HepG2 (cell line): ENCODE data around the gene MTA1. TPM values are rescaled to one million over a fixed set of nuclear protein-coding genes. Genes with fewer than 3 reads are reported as not detected.

Source experiments
- ARHGAP35 ChIP-seq: sonication (generic); formaldehyde crosslinking; IDR thresholded peaks from 2 replicates; pipeline ENCODE4 v1.9.0; 2022; ENCODE audit warnings: mild to moderate bottlenecking, inconsistent platforms, moderate library complexity, missing genetic modification reagents, borderline replicate concordance
- ELF3 ChIP-seq: IDR thresholded peaks from 2 replicates; pipeline ENCODE4 v1.6.1; 2016; ENCODE audit warnings: missing genetic modification reagents, missing compliant biosample characterization
- FOXJ3 ChIP-seq: sonication (generic); formaldehyde crosslinking; IDR thresholded peaks from 2 replicates; pipeline ENCODE4 v1.4.0; 2020; ENCODE audit warnings: missing genetic modification reagents, mild to moderate bottlenecking, borderline replicate concordance
- FOXO1 ChIP-seq: sonication (generic); formaldehyde crosslinking; IDR thresholded peaks from 2 replicates; pipeline ENCODE4 v1.4.0; 2020; ENCODE audit warnings: missing genetic modification reagents
- GABPA ChIP-seq, 2 experiments: IDR thresholded peaks; 2 replicates each; pipeline ENCODE4 v1.6.1; 2011 to 2016; ENCODE audit warnings: low read depth in 2 of 2, low read length in 1 of 2, missing biosample characterization in 1 of 2, missing genetic modification characterization in 1 of 2
- HNRNPK ChIP-seq: fragments of 200-400 bp; formaldehyde crosslinking; IDR thresholded peaks from 2 replicates; pipeline ENCODE4 v1.6.1; 2018; ENCODE audit warnings: low read length, low read depth, moderate library complexity, mild to moderate bottlenecking; ENCODE audit not compliant: poor library complexity, severe bottlenecking
- MTERF4 ChIP-seq: sonication (generic); formaldehyde crosslinking; IDR thresholded peaks from 2 replicates; pipeline ENCODE4 v1.8.0; 2023; ENCODE audit warnings: mild to moderate bottlenecking, missing genetic modification reagents
- NCOA2 ChIP-seq: sonication (generic); formaldehyde crosslinking; IDR thresholded peaks from 2 replicates; pipeline ENCODE4 v1.8.0; 2022; ENCODE audit warnings: inconsistent platforms
- NR2F1 ChIP-seq, 2 experiments: fragments of 450-650 bp in 1 of 2; formaldehyde crosslinking in 1 of 2; IDR thresholded peaks; 2 replicates each; pipeline versions ENCODE4 v1.5.0 to v1.6.1; 2016 to 2020; ENCODE audit warnings: mild to moderate bottlenecking in 1 of 2, missing compliant biosample characterization in 1 of 2, missing genetic modification reagents in 1 of 2, moderate library complexity in 1 of 2
- PAF1 ChIP-seq: IDR thresholded peaks from 2 replicates; pipeline ENCODE4 v1.6.1; 2016; ENCODE audit warnings: missing genetic modification reagents, missing compliant biosample characterization
- RELA ChIP-seq: sonication (generic); formaldehyde crosslinking; IDR thresholded peaks from 2 replicates; pipeline ENCODE4 v1.4.0; 2020; ENCODE audit warnings: missing genetic modification reagents
- SALL1 ChIP-seq: sonication (generic); formaldehyde crosslinking; IDR thresholded peaks from 2 replicates; pipeline ENCODE4 v1.8.0; 2022; ENCODE audit warnings: mild to moderate bottlenecking, missing genetic modification reagents
- SP2 ChIP-seq: sonication (generic); formaldehyde crosslinking; IDR thresholded peaks from 2 replicates; pipeline ENCODE4 v1.5.1; 2020; ENCODE audit warnings: mild to moderate bottlenecking, missing genetic modification reagents
- SUZ12 ChIP-seq: fragments of 150-350 bp; IDR thresholded peaks from 2 replicates; pipeline ENCODE4 v1.6.1; 2014; ENCODE audit warnings: low read depth, low read length
- TCF12 ChIP-seq, 2 experiments: fragments of 450-650 bp in 1 of 2; sonication (generic) in 1 of 2; formaldehyde crosslinking in 1 of 2; IDR thresholded peaks; 2 replicates each; pipeline versions ENCODE4 v1.6.1 to v1.8.0; 2017 to 2022; ENCODE audit warnings: antibody characterized with exemption in 1 of 2, mild to moderate bottlenecking in 1 of 2, missing genetic modification reagents in 1 of 2, moderate library complexity in 1 of 2
- TOPORS ChIP-seq: sonication (generic); formaldehyde crosslinking; IDR thresholded peaks from 2 replicates; pipeline ENCODE4 v1.8.0; 2023; ENCODE audit warnings: mild to moderate bottlenecking, missing genetic modification reagents
- ZFP41 ChIP-seq: sonication (generic); formaldehyde crosslinking; IDR thresholded peaks from 2 replicates; pipeline ENCODE4 v1.4.0; 2020; ENCODE audit warnings: mild to moderate bottlenecking, missing genetic modification reagents, borderline replicate concordance
- ZKSCAN8 ChIP-seq: IDR thresholded peaks from 2 replicates; pipeline ENCODE4 v1.6.1; 2016; ENCODE audit warnings: borderline replicate concordance, missing genetic modification reagents, missing compliant biosample characterization
- ZNF12 ChIP-seq: sonication (generic); formaldehyde crosslinking; IDR thresholded peaks from 2 replicates; pipeline ENCODE4 v1.5.0; 2020; ENCODE audit warnings: missing genetic modification reagents
- ZNF138 ChIP-seq: sonication (generic); formaldehyde crosslinking; IDR thresholded peaks from 2 replicates; pipeline ENCODE4 v1.5.0; 2020; ENCODE audit warnings: mild to moderate bottlenecking, low read depth, missing genetic modification reagents
- ZNF382 ChIP-seq: sonication (generic); formaldehyde crosslinking; IDR thresholded peaks from 2 replicates; pipeline ENCODE4 v1.5.0; 2020; ENCODE audit warnings: missing genetic modification reagents, mild to moderate bottlenecking, borderline replicate concordance
- ZNF782 ChIP-seq: sonication (generic); formaldehyde crosslinking; IDR thresholded peaks from 2 replicates; pipeline ENCODE4 v1.4.0; 2020; ENCODE audit warnings: missing genetic modification reagents, mild to moderate bottlenecking, borderline replicate concordance
- ZNF879 ChIP-seq: sonication (generic); formaldehyde crosslinking; IDR thresholded peaks from 2 replicates; pipeline ENCODE4 v1.8.1; 2023; ENCODE audit warnings: missing genetic modification reagents
- ZSCAN29 ChIP-seq: sonication (generic); formaldehyde crosslinking; conservative IDR thresholded peaks from 2 replicates; pipeline ENCODE4 v1.4.0; 2020; ENCODE audit warnings: mild to moderate bottlenecking, missing genetic modification reagents
- polyA plus RNA-seq, 8 experiments: library from polyadenylated mRNA; depleted of rRNA in 3 of 8; stranded (reverse) in 7 of 8; unstranded in 1 of 8; fragments of >200 nt; fragmentation: Illumina TruSeq in 4 of 8; extraction: Trizol in 4 of 8; gene quantifications; 2 replicates each; pipeline versions ENCODE4 v1.2.1 to v1.2.3, GENCODE V29; 2011 to 2016; ENCODE audit warnings: low read depth in 4 of 8, missing spikeins in 1 of 8, mixed read lengths in 1 of 8; ENCODE audit not compliant: insufficient read depth in 1 of 8
- total RNA-seq, 5 experiments: library from RNA; depleted of rRNA; stranded (reverse); fragments of >200 nt; fragmentation: Illumina TruSeq; extraction: Trizol; gene quantifications; 2 replicates each; pipeline ENCODE4 v1.2.3, GENCODE V29; 2016; ENCODE audit warnings: low read depth in 1 of 5
- TF ChIP-seq, protein P1 (sequence below): sonication (generic); formaldehyde crosslinking; IDR thresholded peaks from 2 replicates; pipeline ENCODE4 v1.4.0; 2020; ENCODE audit warnings: missing genetic modification reagents
- TF ChIP-seq, protein P2 (sequence below): sonication (generic); formaldehyde crosslinking; IDR thresholded peaks from 2 replicates; pipeline ENCODE4; 2020; ENCODE audit warnings: missing genetic modification reagents, mild to moderate bottlenecking, borderline replicate concordance

MTA1 gene
- total and polyA plus RNA-seq, 2 of the 13 experiments (the other 11 are each of a cell fraction or from before 2014, with no cell fraction given): 35.2 to 85.8 TPM

DNA sequence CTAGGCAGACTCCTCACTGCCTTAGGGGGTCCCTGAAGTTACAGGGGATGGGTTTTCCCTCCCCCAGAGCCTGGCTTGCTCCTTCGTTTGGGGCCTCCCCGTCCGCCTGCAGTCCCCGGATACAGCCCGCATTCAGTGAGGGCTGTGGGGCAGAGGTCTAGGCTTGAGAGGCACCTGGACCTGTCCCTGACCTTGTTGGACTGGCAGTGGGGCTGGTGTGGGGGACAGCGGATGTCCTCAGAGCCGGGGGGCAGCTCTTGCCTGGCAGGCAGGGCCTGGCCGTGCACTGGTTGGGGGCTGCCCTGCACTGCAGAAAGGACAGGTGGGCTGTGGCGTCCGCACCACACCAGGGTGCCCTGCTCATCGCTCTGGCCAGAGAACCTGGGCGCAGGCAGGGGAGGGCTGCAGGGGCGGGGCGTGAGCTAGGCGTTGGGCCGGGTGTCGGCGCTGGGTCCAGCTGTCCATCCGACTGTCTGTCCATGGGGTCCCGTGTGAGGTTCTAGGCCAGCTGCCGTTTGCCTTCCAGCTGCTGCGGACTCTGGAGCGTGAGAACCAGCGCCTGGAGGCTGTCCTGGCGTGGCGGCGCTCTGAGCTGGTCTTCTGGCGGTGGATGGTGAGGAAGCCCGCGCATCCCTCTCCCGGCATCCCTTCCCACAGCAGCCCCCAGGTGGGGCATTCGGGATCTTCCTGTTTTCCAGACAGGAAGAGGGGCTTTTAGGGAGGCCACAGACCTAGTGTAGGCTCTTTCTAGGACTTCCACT, 77.4 kb downstream of the MTA1 start (continued):
- TF ChIP-seq TOPORS (no peak), NR2F1 (CRISPR knock-in tag; IDR thresholded peaks at IDR 0.05) (0 out of 4 replicates have a peak, but pooled peaks of 1 of the 2 experiments have one; percentile 5), ZNF879 (CRISPR knock-in tag) (no peak), ZFP41 (CRISPR knock-in tag) (no peak), ELF3 (CRISPR knock-in tag) (0 out of 2 replicates have a peak, but pooled peaks have one; percentile 13), HNRNPK (peak; percentile 22), FOXJ3 (CRISPR knock-in tag) (no peak), GABPA (IDR thresholded peaks at IDR 0.05; ENCODE audit: low read depth, low read length) (no peak), GABPA (CRISPR knock-in tag; IDR thresholded peaks at IDR 0.05; ENCODE audit: low read depth) (no peak), ZNF12 (CRISPR knock-in tag) (no peak), MTERF4 (CRISPR knock-in tag) (no peak), ARHGAP35 (CRISPR knock-in tag) (no peak), ZSCAN29 (0 out of 2 replicates have a peak, but pooled peaks have one; percentile 57), ZNF138 (CRISPR knock-in tag) (no peak), TCF12 (IDR thresholded peaks at IDR 0.05) (no peak), TCF12 (CRISPR knock-in tag; IDR thresholded peaks at IDR 0.05) (no peak), ZNF782 (CRISPR knock-in tag) (no peak), RELA (CRISPR knock-in tag) (no peak), SP2 (no peak), PAF1 (CRISPR knock-in tag) (no peak), NCOA2 (CRISPR knock-in tag) (no peak), SALL1 (CRISPR knock-in tag) (no peak), ZKSCAN8 (no peak), ZNF382 (CRISPR knock-in tag) (no peak), SUZ12 (no peak), FOXO1 (CRISPR knock-in tag) (peak; percentile 19; the same call in 1 of the 2 replicates)
- TF ChIP-seq, protein P1, sequence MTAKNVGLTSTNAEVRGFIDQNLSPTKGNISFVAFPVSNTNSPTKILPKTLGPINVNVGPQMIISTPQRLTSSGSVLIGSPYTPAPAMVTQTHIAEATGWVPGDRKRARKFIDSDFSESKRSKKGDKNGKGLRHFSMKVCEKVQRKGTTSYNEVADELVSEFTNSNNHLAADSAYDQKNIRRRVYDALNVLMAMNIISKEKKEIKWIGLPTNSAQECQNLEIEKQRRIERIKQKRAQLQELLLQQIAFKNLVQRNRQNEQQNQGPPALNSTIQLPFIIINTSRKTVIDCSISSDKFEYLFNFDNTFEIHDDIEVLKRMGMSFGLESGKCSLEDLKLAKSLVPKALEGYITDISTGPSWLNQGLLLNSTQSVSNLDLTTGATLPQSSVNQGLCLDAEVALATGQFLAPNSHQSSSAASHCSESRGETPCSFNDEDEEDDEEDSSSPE: no peak
- TF ChIP-seq, protein P2, sequence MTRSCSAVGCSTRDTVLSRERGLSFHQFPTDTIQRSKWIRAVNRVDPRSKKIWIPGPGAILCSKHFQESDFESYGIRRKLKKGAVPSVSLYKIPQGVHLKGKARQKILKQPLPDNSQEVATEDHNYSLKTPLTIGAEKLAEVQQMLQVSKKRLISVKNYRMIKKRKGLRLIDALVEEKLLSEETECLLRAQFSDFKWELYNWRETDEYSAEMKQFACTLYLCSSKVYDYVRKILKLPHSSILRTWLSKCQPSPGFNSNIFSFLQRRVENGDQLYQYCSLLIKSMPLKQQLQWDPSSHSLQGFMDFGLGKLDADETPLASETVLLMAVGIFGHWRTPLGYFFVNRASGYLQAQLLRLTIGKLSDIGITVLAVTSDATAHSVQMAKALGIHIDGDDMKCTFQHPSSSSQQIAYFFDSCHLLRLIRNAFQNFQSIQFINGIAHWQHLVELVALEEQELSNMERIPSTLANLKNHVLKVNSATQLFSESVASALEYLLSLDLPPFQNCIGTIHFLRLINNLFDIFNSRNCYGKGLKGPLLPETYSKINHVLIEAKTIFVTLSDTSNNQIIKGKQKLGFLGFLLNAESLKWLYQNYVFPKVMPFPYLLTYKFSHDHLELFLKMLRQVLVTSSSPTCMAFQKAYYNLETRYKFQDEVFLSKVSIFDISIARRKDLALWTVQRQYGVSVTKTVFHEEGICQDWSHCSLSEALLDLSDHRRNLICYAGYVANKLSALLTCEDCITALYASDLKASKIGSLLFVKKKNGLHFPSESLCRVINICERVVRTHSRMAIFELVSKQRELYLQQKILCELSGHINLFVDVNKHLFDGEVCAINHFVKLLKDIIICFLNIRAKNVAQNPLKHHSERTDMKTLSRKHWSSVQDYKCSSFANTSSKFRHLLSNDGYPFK (CRISPR knock-in tag): no peak; the same call in 1 of the 2 replicates
